ENCODE measurements around the gene WDR88.

DNA sequence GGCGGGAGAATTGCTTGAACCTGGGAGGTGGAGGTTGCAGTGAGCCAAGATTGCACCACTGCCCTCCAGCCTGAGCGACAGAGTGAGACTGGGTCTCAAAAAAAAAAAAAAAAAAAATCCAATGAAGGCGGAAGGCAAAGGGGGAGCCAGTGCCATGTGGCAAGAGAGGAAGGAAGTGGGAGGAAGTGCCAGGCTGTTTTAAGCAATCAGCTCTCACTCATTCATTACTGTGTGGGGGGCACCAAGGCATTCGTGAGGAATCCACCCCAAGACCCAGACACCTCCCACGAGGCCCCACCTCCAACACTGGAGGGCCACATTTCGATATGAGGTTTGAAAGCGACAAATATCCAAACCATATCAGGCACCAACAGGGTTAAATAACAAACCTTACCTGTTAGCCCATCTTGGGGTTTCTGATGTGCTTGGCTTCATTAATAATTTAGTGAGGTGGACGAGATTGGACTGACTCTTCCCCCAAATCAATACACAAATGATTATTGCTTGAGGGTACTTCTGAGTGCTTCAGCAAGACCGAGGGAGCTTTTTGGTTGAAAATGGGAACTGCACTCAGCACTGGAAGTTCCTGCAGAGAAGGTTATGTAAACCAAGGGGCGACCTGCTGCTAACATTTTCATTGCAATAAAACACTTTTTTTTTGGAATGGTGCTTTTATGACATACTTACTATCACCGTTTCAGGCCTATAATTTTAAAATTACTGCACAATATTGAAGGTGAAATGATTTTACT is 54.7 kb downstream of the WDR88 start:
- no peak for TF ChIP-seq POLR2AphosphoS5 (IDR thresholded peaks at IDR 0.05)
- TF ChIP-seq, protein P1, sequence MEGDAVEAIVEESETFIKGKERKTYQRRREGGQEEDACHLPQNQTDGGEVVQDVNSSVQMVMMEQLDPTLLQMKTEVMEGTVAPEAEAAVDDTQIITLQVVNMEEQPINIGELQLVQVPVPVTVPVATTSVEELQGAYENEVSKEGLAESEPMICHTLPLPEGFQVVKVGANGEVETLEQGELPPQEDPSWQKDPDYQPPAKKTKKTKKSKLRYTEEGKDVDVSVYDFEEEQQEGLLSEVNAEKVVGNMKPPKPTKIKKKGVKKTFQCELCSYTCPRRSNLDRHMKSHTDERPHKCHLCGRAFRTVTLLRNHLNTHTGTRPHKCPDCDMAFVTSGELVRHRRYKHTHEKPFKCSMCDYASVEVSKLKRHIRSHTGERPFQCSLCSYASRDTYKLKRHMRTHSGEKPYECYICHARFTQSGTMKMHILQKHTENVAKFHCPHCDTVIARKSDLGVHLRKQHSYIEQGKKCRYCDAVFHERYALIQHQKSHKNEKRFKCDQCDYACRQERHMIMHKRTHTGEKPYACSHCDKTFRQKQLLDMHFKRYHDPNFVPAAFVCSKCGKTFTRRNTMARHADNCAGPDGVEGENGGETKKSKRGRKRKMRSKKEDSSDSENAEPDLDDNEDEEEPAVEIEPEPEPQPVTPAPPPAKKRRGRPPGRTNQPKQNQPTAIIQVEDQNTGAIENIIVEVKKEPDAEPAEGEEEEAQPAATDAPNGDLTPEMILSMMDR (IDR thresholded peaks at IDR 0.05) = no peak
- TF ChIP-seq EP300 (IDR thresholded peaks at IDR 0.05) = no peak
- no peak for TF ChIP-seq POLR2A (IDR thresholded peaks at IDR 0.05)

Data from suprapubic skin (tissue), 4 donors.